H1 (cell line): ENCODE results near the gene SCN3B. TPM values are rescaled to one million over a fixed set of nuclear protein-coding genes. Genes with fewer than 3 reads are reported as not detected.
A peak's percentile ranks its signal among the peaks of the same experiment; 100 is the strongest.

ENCODE experiments used
- polyA plus RNA-seq, 7 experiments: library from polyadenylated mRNA; depleted of rRNA in 3 of 7; stranded (reverse) in 5 of 7; unstranded in 2 of 7; fragments of >200 nt in 5 of 7; fragments of 200-250 nt in 2 of 7; gene quantifications; 1 replicate in 5 of 7; 2 replicates in 1 of 7; 4 replicates in 1 of 7; pipeline versions ENCODE4 v1.2.1 to v1.2.3, GENCODE V29; 2011 to 2013; ENCODE audit warnings: missing spikeins in 2 of 7, mixed read lengths in 2 of 7
- total RNA-seq: library from RNA; stranded (reverse); fragmentation: NEBNext Ultra II Directional; extraction: Animal tissue kit (Norgen Biotek cat#: 25700); gene quantifications from 2 replicates; pipeline ENCODE4 v1.2.1, GENCODE V29; 2021
- TF ChIP-seq, protein P1 (sequence below): IDR thresholded peaks from 2 replicates; pipeline ENCODE4 v1.6.1; 2012; ENCODE audit warnings: inconsistent platforms

Gene SCN3B
- total and polyA plus RNA-seq, 2 of the 8 experiments (the other 6 are each of a cell fraction or from before 2014, with no cell fraction given): 0.67 to 1.1 TPM

DNA sequence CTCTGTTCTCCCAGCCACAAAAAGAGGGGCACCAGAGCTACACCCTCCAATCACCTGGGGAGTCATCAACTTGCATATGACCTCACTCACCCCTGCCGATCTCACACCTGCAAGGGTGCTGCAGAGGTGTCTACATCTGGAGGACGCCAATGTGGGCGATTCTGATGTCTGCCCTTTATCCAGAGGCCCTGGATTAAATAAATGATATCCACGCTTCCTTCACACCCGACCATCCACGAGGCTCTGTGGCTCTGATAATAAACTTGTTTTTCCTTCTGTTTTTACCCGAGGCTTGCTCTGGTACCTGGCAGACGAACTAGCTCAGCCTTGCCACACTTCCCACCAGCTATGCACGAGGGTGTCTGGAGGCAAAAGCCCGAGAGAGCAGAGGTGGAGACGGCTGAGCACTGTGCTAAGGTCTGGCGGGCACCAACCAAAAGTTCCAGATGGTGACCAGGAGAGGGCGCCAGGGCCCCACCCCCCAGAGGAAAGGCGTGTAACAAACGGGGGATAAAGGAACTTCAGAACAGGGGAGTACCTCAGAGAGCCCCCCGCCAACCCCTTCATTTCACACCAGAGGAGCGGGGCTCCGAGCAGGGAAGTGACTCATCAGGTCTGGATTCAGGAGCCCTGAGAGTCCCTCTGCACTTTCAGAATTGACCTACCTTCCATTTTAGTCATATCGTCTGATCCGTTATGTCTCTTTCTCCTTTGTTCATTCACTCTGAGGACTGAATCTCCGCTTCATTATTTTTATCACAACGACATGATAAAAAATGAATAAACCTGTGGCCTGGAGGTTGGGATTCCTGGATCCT, 13.5 kb downstream of the SCN3B start (continued):
- TF ChIP-seq, protein P1, sequence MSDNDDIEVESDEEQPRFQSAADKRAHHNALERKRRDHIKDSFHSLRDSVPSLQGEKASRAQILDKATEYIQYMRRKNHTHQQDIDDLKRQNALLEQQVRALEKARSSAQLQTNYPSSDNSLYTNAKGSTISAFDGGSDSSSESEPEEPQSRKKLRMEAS: peak; percentile 58
